Epidermal melanocyte (primary cell): ENCODE results near the gene PTPRS.

ENCODE experiments used
- DNase-seq: peaks from one replicate; pipeline ENCODE4 v3.0.0; 2011; ENCODE audit warnings: low spot score; ENCODE audit not compliant: insufficient read length

Gene PTPRS

GRCh38 chr19:5309438-5310204, 31.0 kb downstream of the PTPRS start:
- DNase-seq = no peak

- DNase-seq = no peak
These were observed 31.9 kb downstream of the PTPRS start for GRCh38 chr19:5308451-5309437.

GRCh38 chr19:5307655-5308054, 33.0 kb downstream of the PTPRS start:
- no peak for DNase-seq

- DNase-seq = no peak
These were observed 35.4 kb downstream of the PTPRS start for GRCh38 chr19:5305163-5305562.

DNA sequence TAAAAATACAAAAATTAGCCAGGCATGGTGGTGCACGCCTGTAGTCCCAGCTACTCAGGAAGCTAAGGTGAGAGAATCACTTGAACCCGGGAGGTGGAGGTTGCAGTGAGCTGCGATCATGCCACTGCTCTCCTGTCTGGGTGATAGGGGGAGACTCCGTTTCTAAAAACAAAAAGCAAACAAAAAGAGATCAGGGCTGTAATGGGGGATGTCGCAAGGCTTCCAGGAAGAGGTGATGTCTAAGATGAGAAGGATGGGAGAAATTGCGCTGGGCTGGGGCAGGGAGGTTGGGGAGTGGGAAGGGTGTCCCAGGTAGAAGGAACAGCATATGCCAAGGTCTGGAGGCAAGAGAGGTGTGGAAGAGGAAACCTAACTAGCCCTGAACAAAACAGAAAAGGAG, 36.1 kb downstream of the PTPRS start:
- no peak for DNase-seq

DNA sequence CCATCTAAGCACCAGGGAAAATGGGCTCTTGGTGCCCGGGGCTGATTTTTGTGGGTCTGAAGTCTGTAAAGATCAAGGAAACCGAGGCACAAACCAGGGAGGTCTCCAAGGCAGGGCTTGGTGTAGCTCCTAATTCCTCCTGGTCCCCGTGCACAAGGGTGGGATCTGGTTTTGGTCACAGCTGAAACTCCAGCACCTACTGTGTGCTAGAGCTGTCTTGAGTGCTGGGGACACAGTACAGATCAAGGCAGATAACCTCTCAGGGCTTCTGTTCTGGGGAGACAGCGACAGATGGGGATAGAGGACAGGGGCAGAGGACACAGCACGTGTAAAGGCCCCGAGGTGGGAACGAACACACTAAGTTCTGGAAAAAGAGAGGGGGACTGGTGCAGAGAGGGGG, 37.4 kb downstream of the PTPRS start:
- DNase-seq = no peak

DNA sequence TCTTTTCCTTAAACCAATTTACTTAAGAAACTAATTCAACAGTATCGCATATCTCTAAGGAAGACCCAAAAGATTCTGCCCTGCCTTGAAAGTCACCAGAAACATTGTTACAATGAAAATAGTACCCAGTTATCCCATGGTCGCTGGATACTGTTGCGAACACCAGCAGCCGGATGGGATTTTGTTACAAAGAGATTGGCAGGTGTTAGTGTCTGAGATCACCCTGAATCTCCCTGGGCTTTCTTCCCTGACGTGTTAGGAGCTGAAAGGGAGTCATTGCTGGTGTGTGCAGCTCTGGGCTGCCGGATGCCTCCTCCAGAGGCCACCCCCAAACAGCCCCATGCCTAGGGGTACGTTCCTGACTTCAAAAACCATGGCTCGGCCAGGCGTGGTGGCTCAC, 38.2 kb downstream of the PTPRS start:
- DNase-seq = no peak

DNA sequence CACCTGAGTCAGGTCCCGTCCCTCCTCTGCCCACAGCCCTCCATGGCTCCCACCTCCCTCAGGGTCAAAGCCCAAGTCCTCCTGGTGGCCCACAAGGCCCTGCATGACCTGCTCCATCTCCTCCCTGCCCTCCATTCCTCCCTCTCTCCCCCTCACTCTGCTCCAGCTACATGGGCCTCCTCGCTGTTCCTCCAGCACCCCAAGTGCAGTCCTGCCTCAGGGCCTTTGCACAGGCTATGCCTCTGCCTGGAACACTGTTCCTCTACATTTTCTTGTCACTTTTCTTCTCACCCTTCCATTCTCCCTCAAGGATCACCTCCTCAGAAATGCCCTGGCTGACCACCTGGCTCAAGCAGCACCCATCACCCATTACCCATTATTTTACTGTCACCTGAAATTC, 41.5 kb downstream of the PTPRS start:
- DNase-seq = no peak

GRCh38 chr19:5298471-5298901, 42.1 kb downstream of the PTPRS start:
- DNase-seq = no peak

DNA sequence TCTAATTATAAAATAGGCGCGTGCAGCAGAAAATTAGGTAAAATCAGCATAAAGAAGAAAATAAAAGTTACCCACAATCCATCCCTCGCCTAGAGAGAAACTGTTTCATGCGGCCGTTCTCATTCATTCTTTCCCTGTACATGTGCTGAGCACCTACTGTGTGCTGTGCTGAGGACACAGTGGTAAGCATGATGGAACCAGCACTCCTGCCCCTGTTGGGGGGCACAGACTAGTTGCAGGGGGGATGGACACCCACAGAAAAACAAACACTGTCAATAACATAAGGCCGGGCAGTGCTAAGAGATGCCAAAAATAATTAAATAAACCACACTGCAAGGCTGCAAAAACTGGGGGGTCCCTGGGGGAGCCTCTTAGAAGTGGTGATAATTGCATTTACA, 43.3 kb downstream of the PTPRS start:
- no peak for DNase-seq

DNA sequence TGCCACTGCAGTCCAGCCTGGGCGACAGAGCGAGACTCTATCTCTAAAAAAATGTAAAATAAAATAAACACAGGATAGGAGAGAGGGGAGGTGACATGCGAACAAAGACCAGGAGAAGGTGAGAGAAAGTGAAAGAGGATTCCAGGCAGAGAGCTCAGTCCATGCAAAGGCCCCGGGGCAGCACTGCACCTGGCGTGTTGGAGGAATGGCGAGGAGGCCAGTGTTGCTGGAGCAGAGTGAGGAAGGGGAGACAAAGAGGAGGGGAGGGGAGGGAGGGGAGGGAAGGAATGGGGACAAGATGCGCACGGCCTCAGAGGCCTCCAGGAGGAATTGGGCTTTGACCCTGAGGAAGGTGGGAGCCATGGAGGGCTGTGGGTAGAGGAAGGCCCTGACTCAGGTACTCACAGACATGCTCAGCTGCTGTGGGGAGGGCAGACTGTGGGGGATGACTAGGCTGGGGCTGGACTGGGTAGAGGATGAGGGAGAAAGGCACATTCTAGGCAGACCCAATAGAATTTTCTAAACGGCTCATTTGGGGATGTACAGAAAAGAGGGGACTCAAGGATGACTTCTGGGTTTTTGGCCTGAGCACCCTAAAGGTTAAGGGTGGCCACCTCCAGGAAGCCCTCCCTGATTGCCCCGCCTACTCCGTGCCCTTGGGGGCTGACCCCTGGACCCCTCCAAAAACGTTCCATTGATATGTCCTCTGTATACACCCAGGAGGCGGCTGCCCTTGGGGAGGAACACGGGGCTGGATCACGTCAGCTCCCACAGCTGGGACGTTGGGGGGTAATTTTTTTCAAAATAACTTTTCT, 43.9 kb downstream of the PTPRS start:
- DNase-seq = no peak

GRCh38 chr19:5296021-5296420, 44.6 kb downstream of the PTPRS start:
- DNase-seq = no peak

DNA sequence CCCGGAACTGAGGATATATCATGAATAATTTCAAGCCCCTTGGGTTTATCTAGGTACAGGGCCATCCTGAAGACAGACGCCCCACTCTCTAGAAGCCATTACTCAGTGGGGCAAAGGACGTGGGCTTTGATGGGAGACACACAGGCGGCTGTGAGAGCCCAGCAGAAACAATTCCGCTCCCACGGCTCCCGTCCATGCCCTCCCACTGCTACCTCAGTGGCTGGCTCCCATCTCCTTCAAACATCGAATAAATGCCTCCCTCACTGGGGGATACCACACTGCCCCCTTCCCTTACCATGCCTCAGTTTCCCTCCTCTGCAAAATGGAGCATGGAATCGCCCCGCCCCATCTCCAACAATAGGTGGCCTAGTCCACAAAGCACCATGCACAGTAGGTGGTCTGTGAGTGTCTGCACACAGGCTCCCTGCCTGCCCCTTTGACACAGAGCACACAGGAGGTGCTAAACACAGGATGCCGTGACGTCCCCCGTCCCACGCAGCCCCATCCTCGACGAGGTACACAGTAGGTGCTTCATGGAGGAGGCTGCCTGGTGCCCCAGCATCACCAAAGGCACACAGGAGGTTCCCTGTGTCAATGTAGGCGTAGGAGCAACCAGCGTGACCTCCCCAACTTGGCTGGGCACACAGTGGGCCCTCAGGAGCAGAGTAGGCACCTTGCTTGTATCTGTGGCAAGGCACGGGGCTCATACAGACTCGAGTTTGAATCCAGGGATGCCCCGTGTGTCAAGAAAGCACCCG, 46.0 kb downstream of the PTPRS start:
- no peak for DNase-seq

- no peak for DNase-seq
These were observed 46.8 kb downstream of the PTPRS start for GRCh38 chr19:5293612-5294378.

GRCh38 chr19:5292822-5293611, 47.6 kb downstream of the PTPRS start:
- DNase-seq = peak; percentile 96

DNA sequence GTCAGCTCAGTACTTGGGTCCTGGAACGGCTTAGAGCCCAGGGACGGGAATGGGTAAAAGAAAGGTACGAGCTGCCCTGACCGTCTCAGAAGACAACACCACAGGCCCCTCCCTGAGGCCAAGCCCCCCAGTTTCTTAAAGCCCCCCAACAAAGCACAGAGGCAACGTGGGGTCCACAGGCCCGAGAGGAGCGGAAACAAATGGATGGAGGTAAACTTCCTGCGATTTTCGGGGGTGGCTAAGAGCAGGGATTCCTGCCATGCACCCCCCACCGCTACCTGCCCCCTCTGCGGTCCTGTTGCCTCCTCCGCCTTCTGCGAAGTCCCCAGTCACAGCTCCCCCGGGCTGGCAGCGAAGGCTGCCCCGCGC, 48.2 kb downstream of the PTPRS start:
- no peak for DNase-seq

GRCh38 chr19:5291588-5292193, 48.9 kb downstream of the PTPRS start:
- no peak for DNase-seq
